Epithelial cell of esophagus (primary cell): ENCODE results near the gene SGMS2.
A peak's percentile ranks its signal among the peaks of the same experiment; 100 is the strongest.
"Not testable (repeated sequence)": the region's sequence is repeated elsewhere in the genome, so short reads cannot be mapped to it uniquely, and the experiment has no call there.

ENCODE experiments used
- DNase-seq: peaks from one replicate; pipeline ENCODE4 v3.0.0; 2010; ENCODE audit warnings: low read depth
- H3K4me3 ChIP-seq: 2 replicates; pipeline ENCODE4 v1.5.1; 2011; ENCODE audit warnings: mild to moderate bottlenecking, low read length, control low read depth
- TF ChIP-seq, protein P1 (sequence below): IDR thresholded peaks from 2 replicates; pipeline ENCODE4 v1.5.1; 2011; ENCODE audit warnings: low read depth, mild to moderate bottlenecking, low read length, control low read depth, inconsistent platforms; ENCODE audit not compliant: insufficient read depth; ENCODE audit errors: missing control alignments

The SGMS2 gene

DNA sequence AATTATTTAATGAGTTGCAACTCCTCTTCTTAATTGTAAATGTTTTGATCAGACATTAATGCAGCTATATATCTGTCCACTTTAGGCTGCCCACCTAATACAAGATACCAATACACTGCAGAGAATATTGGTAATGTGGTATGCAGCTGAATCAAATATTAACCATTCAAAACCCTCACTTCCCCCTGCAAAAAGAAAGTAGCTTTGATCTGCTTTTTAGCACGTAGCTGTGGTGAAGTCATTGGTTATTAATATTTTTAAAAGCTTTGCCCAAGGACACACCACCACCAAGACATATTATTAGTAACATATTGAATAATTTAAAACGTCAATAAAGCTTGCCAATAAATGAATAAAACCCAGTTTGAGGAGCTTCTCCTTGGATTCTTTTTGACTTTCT is 78.0 kb downstream of the SGMS2 start:
- no peak for DNase-seq
- TF ChIP-seq, protein P1, sequence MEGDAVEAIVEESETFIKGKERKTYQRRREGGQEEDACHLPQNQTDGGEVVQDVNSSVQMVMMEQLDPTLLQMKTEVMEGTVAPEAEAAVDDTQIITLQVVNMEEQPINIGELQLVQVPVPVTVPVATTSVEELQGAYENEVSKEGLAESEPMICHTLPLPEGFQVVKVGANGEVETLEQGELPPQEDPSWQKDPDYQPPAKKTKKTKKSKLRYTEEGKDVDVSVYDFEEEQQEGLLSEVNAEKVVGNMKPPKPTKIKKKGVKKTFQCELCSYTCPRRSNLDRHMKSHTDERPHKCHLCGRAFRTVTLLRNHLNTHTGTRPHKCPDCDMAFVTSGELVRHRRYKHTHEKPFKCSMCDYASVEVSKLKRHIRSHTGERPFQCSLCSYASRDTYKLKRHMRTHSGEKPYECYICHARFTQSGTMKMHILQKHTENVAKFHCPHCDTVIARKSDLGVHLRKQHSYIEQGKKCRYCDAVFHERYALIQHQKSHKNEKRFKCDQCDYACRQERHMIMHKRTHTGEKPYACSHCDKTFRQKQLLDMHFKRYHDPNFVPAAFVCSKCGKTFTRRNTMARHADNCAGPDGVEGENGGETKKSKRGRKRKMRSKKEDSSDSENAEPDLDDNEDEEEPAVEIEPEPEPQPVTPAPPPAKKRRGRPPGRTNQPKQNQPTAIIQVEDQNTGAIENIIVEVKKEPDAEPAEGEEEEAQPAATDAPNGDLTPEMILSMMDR = no peak

DNA sequence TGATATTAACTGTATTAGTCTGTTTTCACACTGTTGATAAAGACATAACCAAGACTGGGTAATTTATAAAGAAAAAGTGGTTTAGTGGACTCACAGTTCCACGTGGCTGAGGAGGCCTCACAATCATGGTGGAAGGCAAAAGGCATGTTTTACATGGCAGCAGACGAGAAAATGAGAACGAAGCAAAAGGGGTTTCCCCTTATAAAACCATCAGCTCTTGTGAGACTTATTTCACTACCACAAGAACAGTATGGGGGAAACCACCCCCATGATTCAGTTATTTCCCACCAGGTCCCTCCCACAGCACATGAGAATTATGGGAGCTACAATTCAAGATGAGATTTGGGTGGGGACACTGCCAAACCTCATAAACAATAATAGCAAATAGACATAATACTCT is 80.3 kb downstream of the SGMS2 start:
- not testable (repeated sequence) for DNase-seq, H3K4me3 ChIP-seq

More for the DNA sequence above, 78.0 kb downstream of the SGMS2 start:
- H3K4me3 ChIP-seq = no peak overlapping the region

- DNase-seq = no peak
- H3K4me3 ChIP-seq = no peak overlapping the region
- TF ChIP-seq, protein P1 = no peak
Observed at GRCh38 chr4:107906458-107907100, 81.8 kb downstream of the SGMS2 start.

GRCh38 chr4:107908377-107908776 is 83.6 kb downstream of the SGMS2 start:
- no peak for DNase-seq
- H3K4me3 ChIP-seq = no peak overlapping the region

GRCh38 chr4:107913283-107913899 is 88.7 kb downstream of the SGMS2 start:
- DNase-seq = peak; percentile 83
- TF ChIP-seq, protein P1 = peak; percentile 67
- H3K4me3 ChIP-seq = no peak overlapping the region

More at GRCh38 chr4:107908377-107908776, 83.6 kb downstream of the SGMS2 start:
- TF ChIP-seq, protein P1 = no peak

- H3K4me3 ChIP-seq = no peak overlapping the region
- TF ChIP-seq, protein P1 = no peak
- DNase-seq = no peak
Observed at GRCh38 chr4:107915220-107915619, 90.5 kb downstream of the SGMS2 start.

- TF ChIP-seq, protein P1 = no peak
- no peak overlapping the region for H3K4me3 ChIP-seq
- no peak for DNase-seq
Observed at GRCh38 chr4:107916623-107917022, 91.9 kb downstream of the SGMS2 start.
